ENCODE results near the gene RABAC1. TPM values are rescaled to one million over a fixed set of nuclear protein-coding genes. Genes with fewer than 3 reads are reported as not detected.

Gene RABAC1
- total RNA-seq, 1 donor from 2014 or later: 124 TPM

DNA sequence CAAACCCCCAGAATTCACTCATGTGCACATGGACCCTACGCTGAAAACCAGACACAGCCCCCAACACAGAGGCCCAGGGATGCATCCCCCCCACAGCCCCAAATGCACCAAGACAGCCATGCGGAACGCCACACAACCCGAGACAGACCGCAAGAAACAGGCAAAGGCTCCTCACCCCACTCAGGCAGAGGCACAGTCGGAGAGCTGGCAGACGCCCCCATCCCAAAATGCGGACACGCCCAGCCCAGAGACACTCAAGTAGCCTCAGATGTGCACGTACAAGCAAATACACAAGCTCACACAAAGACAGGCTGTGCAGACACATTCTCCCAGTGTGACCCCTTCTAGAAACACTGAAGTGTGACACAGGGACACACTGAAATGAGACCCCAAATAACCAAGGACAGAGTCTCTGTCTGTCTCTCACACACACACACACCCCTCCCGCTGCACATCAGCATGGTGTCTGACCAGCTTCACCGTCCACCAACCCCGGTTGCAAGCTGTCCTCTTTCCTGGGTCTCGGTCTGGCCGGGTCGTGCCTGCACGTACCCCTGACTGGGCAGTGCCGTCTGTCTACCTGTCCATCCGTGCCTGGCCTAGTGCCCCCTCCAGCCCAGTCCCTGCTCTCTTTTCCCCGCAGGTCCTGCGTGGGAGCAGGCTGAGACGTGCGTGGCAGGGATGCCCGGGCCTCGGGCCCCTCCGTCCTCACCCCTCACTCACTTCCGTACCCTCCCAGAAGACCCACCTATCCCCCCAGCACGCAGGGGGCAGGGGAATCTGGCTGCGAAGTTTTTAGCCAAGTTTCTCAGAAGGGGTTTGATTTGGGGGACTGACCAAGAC, 47.0 kb downstream of the RABAC1 start:
- H3K27me3 Mint-ChIP-seq: peaks cover 50% of the 10 kb centered on the region
- no peak for DNase-seq (ENCODE audit: extremely low spot score, unreplicated experiment)
- H3K27ac Mint-ChIP-seq: no peak overlapping the region
- H3K9me3 Mint-ChIP-seq: no peaks in the 10 kb centered on the region
- no peaks in the 10 kb centered on the region for H3K36me3 Mint-ChIP-seq
- no peaks in the 10 kb centered on the region for H3K4me1 Mint-ChIP-seq (ENCODE audit: unreplicated experiment)
- TF ChIP-seq, protein P1, sequence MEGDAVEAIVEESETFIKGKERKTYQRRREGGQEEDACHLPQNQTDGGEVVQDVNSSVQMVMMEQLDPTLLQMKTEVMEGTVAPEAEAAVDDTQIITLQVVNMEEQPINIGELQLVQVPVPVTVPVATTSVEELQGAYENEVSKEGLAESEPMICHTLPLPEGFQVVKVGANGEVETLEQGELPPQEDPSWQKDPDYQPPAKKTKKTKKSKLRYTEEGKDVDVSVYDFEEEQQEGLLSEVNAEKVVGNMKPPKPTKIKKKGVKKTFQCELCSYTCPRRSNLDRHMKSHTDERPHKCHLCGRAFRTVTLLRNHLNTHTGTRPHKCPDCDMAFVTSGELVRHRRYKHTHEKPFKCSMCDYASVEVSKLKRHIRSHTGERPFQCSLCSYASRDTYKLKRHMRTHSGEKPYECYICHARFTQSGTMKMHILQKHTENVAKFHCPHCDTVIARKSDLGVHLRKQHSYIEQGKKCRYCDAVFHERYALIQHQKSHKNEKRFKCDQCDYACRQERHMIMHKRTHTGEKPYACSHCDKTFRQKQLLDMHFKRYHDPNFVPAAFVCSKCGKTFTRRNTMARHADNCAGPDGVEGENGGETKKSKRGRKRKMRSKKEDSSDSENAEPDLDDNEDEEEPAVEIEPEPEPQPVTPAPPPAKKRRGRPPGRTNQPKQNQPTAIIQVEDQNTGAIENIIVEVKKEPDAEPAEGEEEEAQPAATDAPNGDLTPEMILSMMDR (conservative IDR thresholded peaks at IDR 0.05): no peak
- H3K4me3 Mint-ChIP-seq: no peak overlapping the region

DNA sequence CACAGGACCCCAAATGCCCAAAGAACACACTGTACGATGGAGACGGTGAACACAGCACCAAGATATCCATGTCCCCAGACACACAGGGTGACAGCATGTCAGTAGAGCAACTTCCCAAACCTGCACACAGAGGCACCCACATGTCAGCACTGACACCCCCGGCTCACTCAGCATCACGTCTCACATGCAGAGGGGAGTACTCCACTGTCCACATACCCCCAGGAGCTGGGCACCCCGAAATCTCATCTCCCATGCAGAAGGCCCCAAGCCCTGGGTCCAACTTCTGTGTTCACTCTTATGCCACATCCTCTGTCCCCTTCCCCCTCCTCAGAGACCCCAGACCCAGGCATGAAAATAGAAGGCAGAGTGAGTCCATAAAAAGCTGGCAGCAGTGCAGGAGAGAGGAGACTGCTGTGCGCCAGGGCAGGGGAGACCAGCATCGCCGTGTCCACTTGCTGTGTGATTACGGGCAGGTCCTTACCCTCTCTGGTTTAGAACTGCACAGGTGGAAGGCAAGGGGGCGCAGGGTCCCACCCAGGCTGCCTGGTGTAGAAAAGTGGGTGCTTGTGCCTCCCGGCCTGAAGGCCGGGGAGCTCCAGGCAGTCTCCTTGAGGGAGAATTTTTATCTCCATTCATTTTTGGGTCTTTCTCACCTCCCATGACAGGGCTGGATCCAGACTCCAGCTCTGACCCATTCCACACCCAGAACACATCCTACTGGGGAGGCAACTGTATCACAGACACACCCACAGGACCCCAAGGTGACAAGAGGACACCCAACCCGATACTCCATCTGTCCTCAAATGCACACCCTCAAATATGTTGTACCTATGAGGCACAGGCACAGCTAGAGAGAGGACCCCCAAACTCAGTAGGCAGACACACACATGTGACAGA, 47.9 kb downstream of the RABAC1 start:
- no peak overlapping the region for H3K4me3 Mint-ChIP-seq
- TF ChIP-seq, protein P1 (conservative IDR thresholded peaks at IDR 0.05): no peak
- no peak for DNase-seq (ENCODE audit: extremely low spot score, unreplicated experiment)

DNA sequence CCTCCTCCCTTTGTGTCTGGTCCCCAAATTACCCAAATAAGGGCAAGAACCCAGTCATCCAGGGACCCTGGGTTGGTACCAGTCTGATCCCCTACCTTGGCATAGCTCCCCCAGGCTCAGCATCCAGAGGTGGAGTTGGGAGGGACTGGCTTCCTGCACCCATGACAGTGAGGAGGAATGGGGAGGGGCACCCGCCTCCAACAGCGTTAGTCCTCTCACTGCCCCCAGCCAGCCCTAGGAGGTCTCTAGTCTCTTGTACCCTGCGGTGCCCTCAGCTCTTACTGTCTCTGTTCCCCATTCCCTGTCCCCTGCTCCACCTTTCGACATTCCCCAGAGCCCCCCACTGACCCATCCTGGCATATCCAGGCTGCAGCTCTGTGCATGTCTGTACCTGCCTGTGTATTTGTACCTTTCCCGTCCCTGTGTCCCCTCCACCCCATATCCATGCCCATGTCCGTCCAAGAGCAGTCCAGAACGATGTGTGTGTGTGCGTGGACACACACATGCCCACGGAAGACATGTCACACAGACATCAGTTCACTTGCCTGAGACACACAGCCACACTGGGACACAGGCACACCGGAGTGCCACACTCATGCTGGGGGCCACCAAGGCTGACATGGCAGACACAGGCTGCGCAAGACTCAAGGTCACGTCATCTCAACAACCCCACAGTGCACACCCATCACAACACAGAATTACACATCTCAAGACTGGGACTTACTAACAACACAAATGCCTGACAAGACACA, 48.7 kb downstream of the RABAC1 start:
- H3K27me3 Mint-ChIP-seq: peaks cover 50% of the 10 kb centered on the region
- H3K4me1 Mint-ChIP-seq (ENCODE audit: unreplicated experiment): no peaks in the 10 kb centered on the region
- H3K36me3 Mint-ChIP-seq: peaks cover 4% of the 10 kb centered on the region
- H3K27ac Mint-ChIP-seq: peak overlapping the region; percentile 44
- H3K4me3 Mint-ChIP-seq: no peak overlapping the region
- no peaks in the 10 kb centered on the region for H3K9me3 Mint-ChIP-seq
- TF ChIP-seq, protein P1 (conservative IDR thresholded peaks at IDR 0.05): no peak
- DNase-seq (ENCODE audit: extremely low spot score, unreplicated experiment): no peak

More for the DNA sequence above, 47.9 kb downstream of the RABAC1 start:
- no peaks in the 10 kb centered on the region for H3K9me3 Mint-ChIP-seq
- peaks cover 50% of the 10 kb centered on the region for H3K27me3 Mint-ChIP-seq
- peak overlapping the region; percentile 16 for H3K27ac Mint-ChIP-seq
- no peaks in the 10 kb centered on the region for H3K36me3 Mint-ChIP-seq
- no peaks in the 10 kb centered on the region for H3K4me1 Mint-ChIP-seq (ENCODE audit: unreplicated experiment)

DNA sequence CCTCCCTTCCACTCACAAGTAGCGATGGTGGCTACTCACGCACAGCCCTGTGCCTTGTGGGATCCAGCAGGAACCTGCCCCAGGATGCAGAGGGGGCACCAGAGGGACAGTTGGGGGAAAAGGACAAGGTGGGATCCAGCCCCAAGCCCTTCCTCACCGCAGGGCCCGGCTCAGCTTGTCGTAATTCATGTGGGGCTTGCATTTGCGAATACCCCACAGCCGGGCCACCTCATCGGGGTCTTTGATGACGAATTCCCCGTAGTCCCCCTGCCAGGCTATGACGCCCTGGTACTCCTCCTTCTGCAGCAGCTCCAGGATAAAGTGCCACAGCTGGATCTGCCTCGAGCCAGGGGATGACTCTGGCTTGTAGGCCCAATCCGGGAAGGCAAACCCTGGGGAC, 49.4 kb downstream of the RABAC1 start:
- Mint-ChIP-seq H3K4me1 (ENCODE audit: unreplicated experiment) (no peaks in the 10 kb centered on the region), H3K36me3 (peaks cover 4% of the 10 kb centered on the region), H3K4me3 (no peak overlapping the region), H3K27me3 (peaks cover 50% of the 10 kb centered on the region), H3K9me3 (no peaks in the 10 kb centered on the region), H3K27ac (no peak overlapping the region)
- TF ChIP-seq, protein P1 (conservative IDR thresholded peaks at IDR 0.05): no peak
- DNase-seq (ENCODE audit: extremely low spot score, unreplicated experiment): no peak

- TF ChIP-seq, protein P1 (conservative IDR thresholded peaks at IDR 0.05): no peak
- Mint-ChIP-seq H3K4me3 (no peak overlapping the region), H3K4me1 (ENCODE audit: unreplicated experiment) (no peaks in the 10 kb centered on the region), H3K27ac (no peak overlapping the region), H3K9me3 (no peaks in the 10 kb centered on the region), H3K36me3 (peaks cover 9% of the 10 kb centered on the region), H3K27me3 (peaks cover 44% of the 10 kb centered on the region)
- DNase-seq (ENCODE audit: extremely low spot score, unreplicated experiment): no peak
Observed at GRCh38 chr19:41908724-41909464, 50.2 kb downstream of the RABAC1 start.

All from type B pancreatic cell (in vitro differentiated cells).